Measurements from ENCODE around the gene CDKAL1.
"Not testable (repeated sequence)": the region's sequence is repeated elsewhere in the genome, so short reads cannot be mapped to it uniquely, and the experiment has no call there.

GRCh38 chr6:21055480-21055879, 521.2 kb downstream of the CDKAL1 start:
- not testable (repeated sequence) for TF ChIP-seq SNAI2 (CRISPR knock-in tag; IDR thresholded peaks at IDR 0.05); ARNTL (CRISPR knock-in tag; IDR thresholded peaks at IDR 0.05; ENCODE audit: borderline replicate concordance, low read depth); OSR1 (CRISPR knock-in tag; IDR thresholded peaks at IDR 0.05); ZC3H10 (CRISPR knock-in tag; IDR thresholded peaks at IDR 0.05)

Measured in SK-N-SH treated with all-trans-retinoic acid at 6 μM for 48 hours (cell line).